HEK293 (cell line): Measurements from ENCODE around the gene FCN1.

Experiments
- YY1 ChIP-seq: fragments of 450-650 bp; formaldehyde crosslinking; IDR thresholded peaks from 2 replicates; pipeline ENCODE4 v1.5.1; 2018; ENCODE audit warnings: missing biosample characterization, missing genetic modification characterization
- ZNF174 ChIP-seq: fragments of 450-650 bp; formaldehyde crosslinking; IDR thresholded peaks from 2 replicates; pipeline ENCODE4 v1.5.0; 2017; ENCODE audit warnings: missing biosample characterization, mild to moderate bottlenecking, missing genetic modification characterization
- ZNF311 ChIP-seq: fragments of 450-650 bp; formaldehyde crosslinking; IDR thresholded peaks from 2 replicates; pipeline ENCODE4 v1.5.1; 2017; ENCODE audit warnings: missing biosample characterization, missing genetic modification characterization, borderline replicate concordance
- ZNF558 ChIP-seq: fragments of 450-650 bp; formaldehyde crosslinking; IDR thresholded peaks from 2 replicates; pipeline ENCODE4 v1.5.1; 2016; ENCODE audit warnings: missing biosample characterization, missing genetic modification characterization
- TF ChIP-seq, protein P1 (sequence below): fragments of 450-650 bp; formaldehyde crosslinking; IDR thresholded peaks from 2 replicates; pipeline ENCODE4 v1.5.1; 2016; ENCODE audit warnings: missing biosample characterization, missing genetic modification characterization
- TF ChIP-seq, protein P2 (sequence below): IDR thresholded peaks from 2 replicates; pipeline ENCODE4 v1.6.1; 2011; ENCODE audit warnings: mild to moderate bottlenecking, low read depth, low read length, borderline replicate concordance
- TF ChIP-seq, protein P3 (sequence below): fragments of 450-650 bp; formaldehyde crosslinking; IDR thresholded peaks from 2 replicates; pipeline ENCODE4 v1.5.1; 2016; ENCODE audit warnings: missing biosample characterization, missing genetic modification characterization
- TF ChIP-seq, protein P4 (sequence below): fragments of 450-650 bp; formaldehyde crosslinking; IDR thresholded peaks from 2 replicates; pipeline ENCODE4 v1.5.1; 2016; ENCODE audit warnings: missing biosample characterization, missing genetic modification characterization

DNA sequence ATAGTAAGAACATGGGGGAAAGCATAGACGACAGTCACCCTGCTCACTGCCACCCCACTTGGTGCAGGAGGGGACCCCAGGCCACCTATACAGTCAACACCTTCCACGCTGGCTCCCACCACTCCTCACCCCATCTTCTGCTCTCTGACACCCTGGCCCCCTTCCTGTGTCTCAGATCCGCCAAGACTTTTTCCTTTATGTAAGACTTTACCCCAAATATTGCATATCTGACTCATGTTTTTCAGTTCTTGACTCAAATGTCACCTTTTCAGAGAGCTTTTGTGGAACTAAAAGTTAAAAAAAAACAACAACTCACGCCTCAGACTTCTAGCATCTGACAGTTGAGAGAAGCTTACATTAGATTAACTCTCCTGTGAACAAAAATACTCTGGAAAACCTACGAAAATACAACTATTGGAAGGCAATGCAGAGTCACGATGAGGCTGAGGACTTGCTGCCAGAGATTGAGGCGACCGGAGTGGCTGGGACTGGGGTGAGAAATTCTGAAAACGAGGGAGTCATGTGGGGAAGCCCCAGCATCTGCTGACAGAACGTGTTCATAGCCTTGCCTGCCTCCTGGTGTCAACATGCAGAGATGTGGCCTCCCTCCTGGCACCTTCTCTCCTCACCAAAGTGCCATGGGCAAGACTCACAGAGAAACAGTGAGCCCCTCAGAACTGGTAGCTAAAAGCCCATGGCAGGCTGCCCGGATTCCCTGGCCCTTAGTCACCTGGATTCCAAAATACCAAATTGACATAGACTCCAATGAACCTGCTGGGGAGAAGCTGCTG lies 59.5 kb downstream of the FCN1 start:
- TF ChIP-seq, protein P1, sequence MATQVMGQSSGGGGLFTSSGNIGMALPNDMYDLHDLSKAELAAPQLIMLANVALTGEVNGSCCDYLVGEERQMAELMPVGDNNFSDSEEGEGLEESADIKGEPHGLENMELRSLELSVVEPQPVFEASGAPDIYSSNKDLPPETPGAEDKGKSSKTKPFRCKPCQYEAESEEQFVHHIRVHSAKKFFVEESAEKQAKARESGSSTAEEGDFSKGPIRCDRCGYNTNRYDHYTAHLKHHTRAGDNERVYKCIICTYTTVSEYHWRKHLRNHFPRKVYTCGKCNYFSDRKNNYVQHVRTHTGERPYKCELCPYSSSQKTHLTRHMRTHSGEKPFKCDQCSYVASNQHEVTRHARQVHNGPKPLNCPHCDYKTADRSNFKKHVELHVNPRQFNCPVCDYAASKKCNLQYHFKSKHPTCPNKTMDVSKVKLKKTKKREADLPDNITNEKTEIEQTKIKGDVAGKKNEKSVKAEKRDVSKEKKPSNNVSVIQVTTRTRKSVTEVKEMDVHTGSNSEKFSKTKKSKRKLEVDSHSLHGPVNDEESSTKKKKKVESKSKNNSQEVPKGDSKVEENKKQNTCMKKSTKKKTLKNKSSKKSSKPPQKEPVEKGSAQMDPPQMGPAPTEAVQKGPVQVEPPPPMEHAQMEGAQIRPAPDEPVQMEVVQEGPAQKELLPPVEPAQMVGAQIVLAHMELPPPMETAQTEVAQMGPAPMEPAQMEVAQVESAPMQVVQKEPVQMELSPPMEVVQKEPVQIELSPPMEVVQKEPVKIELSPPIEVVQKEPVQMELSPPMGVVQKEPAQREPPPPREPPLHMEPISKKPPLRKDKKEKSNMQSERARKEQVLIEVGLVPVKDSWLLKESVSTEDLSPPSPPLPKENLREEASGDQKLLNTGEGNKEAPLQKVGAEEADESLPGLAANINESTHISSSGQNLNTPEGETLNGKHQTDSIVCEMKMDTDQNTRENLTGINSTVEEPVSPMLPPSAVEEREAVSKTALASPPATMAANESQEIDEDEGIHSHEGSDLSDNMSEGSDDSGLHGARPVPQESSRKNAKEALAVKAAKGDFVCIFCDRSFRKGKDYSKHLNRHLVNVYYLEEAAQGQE (tag by site-specific recombination): no peak
- TF ChIP-seq, protein P2, sequence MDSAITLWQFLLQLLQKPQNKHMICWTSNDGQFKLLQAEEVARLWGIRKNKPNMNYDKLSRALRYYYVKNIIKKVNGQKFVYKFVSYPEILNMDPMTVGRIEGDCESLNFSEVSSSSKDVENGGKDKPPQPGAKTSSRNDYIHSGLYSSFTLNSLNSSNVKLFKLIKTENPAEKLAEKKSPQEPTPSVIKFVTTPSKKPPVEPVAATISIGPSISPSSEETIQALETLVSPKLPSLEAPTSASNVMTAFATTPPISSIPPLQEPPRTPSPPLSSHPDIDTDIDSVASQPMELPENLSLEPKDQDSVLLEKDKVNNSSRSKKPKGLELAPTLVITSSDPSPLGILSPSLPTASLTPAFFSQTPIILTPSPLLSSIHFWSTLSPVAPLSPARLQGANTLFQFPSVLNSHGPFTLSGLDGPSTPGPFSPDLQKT: no peak
- TF ChIP-seq, protein P3, sequence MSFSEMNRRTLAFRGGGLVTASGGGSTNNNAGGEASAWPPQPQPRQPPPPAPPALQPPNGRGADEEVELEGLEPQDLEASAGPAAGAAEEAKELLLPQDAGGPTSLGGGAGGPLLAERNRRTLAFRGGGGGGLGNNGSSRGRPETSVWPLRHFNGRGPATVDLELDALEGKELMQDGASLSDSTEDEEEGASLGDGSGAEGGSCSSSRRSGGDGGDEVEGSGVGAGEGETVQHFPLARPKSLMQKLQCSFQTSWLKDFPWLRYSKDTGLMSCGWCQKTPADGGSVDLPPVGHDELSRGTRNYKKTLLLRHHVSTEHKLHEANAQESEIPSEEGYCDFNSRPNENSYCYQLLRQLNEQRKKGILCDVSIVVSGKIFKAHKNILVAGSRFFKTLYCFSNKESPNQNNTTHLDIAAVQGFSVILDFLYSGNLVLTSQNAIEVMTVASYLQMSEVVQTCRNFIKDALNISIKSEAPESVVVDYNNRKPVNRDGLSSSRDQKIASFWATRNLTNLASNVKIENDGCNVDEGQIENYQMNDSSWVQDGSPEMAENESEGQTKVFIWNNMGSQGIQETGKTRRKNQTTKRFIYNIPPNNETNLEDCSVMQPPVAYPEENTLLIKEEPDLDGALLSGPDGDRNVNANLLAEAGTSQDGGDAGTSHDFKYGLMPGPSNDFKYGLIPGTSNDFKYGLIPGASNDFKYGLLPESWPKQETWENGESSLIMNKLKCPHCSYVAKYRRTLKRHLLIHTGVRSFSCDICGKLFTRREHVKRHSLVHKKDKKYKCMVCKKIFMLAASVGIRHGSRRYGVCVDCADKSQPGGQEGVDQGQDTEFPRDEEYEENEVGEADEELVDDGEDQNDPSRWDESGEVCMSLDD (tag by site-specific recombination): no peak
- TF ChIP-seq, protein P4, sequence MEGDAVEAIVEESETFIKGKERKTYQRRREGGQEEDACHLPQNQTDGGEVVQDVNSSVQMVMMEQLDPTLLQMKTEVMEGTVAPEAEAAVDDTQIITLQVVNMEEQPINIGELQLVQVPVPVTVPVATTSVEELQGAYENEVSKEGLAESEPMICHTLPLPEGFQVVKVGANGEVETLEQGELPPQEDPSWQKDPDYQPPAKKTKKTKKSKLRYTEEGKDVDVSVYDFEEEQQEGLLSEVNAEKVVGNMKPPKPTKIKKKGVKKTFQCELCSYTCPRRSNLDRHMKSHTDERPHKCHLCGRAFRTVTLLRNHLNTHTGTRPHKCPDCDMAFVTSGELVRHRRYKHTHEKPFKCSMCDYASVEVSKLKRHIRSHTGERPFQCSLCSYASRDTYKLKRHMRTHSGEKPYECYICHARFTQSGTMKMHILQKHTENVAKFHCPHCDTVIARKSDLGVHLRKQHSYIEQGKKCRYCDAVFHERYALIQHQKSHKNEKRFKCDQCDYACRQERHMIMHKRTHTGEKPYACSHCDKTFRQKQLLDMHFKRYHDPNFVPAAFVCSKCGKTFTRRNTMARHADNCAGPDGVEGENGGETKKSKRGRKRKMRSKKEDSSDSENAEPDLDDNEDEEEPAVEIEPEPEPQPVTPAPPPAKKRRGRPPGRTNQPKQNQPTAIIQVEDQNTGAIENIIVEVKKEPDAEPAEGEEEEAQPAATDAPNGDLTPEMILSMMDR: no peak
- TF ChIP-seq ZNF174 (no peak), YY1 (no peak), ZNF558 (tag by site-specific recombination) (no peak), ZNF311 (tag by site-specific recombination) (no peak)
